ENCODE results near the gene ELL3.
"Not testable (repeated sequence)": the region's sequence is repeated elsewhere in the genome, so short reads cannot be mapped to it uniquely, and the experiment has no call there.

The ELL3 gene

DNA sequence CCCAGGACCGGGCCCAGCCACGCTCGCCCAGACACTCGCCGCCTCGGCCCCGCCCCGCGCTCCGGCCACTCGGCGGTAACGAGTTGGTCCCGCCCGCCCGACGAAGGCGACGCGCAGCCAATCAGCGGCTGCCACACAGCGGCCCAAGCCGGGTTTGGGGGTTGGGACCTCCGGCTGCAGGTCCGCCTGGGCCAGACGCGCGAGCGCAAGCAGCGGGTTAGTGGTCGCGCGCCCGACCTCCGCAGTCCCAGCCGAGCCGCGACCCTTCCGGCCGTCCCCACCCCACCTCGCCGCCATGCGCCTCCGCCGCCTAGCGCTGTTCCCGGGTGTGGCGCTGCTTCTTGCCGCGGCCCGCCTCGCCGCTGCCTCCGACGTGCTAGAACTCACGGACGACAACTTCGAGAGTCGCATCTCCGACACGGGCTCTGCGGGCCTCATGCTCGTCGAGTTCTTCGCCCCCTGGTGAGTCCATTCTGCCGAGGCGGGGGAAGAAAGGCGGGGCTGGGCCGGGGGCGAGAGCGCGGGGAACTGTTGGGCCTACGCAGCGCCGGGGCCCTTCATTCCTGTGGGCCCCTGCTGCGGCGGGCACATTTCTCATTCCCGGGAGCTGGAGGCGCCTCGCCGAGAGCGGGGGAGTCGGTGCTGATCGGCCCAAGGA is 30.4 kb downstream of the ELL3 start, which contains the start of gene PDIA3:
TSS of gene PDIA3 (plus strand) at position 194 of the 658 bp plus-strand sequence. CDS start at position 296, 102 bp downstream.
- H3K27ac ChIP-seq = peak within 1 kb of the TSS; percentile 65 to 99 (median 95)

GRCh38 chr15:43735416-43735815 is 41.4 kb downstream of the ELL3 start:
- H3K27ac ChIP-seq = no peak overlapping the region
- H3K4me3 ChIP-seq = no peak overlapping the region

More for the DNA sequence above, 30.4 kb downstream of the ELL3 start, which contains the start of gene PDIA3:
- peak within 1 kb of the TSS; percentile 55 to 93 (median 79) for H3K4me3 ChIP-seq

DNA sequence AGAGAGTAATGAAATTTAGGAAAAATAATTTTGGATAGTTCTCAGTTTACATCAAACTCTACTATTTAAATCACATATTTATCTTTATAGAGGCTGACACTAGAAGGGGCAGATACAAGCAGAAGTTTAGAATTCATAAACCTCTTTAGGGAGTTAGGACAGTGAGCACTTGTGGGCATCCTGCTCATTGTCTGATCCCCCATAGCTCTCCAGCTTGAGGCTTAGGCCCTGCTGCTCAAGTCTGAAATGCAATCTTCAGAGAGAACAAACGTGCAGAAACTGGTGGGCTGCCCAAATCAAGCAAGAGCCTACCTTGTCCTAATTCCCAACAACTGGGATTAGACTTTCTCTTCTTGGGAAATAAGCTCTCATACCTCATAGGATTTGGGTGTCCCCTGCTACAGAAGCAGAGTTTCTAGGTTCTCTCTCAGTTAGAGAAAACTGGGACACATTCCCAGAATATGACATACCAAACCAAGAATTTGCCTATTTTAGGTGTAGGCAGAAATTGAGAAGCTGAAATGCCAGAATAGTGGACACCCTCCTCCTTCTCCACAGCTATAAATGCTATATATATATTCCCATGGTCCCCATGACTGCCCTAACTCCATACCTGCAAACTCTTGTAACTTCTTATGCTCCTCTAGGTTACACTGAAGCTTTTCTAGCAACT is 48.6 kb downstream of the ELL3 start:
- H3K4me3 ChIP-seq, H3K27ac ChIP-seq: not testable (repeated sequence)

GRCh38 chr15:43726306-43726705 is 50.5 kb downstream of the ELL3 start:
- H3K27ac ChIP-seq, H3K4me3 ChIP-seq: not testable (repeated sequence)

GRCh38 chr15:43723151-43723550 is 53.6 kb downstream of the ELL3 start:
- Histone ChIP-seq H3K27ac (no peak overlapping the region), H3K4me3 (no peak overlapping the region)

All from skin epidermis (tissue), 12 donors.